ENCODE data around the gene ERMP1.

- TF ChIP-seq CTCF (conservative IDR thresholded peaks at IDR 0.05; ENCODE audit: low read length) (no peak), EZH2phosphoT487 (IDR thresholded peaks at IDR 0.05; ENCODE audit: borderline replicate concordance) (no peak)
These were observed 13.2 kb upstream of the ERMP1 start for GRCh38 chr9:5846096-5846495.

All from Loucy (cell line).